Measurements from ENCODE around the gene PKIB.

DNA sequence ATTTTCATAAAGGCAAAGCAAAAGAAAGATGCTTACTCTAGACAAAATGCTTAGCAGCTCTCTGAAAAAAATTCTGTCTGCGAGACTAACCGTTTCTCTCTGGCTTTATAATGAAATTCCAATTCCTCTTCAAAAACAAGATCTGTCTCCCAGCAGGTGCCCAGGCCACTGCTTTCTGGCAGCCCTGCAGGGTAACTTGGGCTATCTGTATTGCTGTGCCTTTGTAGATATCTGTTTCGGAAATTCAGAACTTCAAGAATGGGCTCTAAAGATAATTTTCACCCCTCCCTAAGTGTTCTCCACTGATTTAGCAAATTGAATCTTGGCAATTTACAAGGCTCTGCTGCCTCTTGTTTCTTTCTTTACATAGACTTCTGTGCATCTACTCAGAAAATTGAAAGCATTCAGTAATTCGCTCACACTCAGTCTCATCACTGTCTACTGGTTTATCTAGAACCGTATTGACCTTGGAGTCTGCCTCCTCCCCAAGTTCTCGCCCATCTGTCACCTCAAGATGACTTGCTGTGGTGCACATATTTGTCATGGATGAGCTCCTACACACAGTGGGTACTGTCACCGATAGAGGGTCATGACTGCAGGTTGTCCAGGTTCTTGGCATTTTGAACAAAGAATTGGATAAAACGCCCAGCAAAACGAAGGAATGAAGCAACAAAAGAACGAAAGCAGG is 142.9 kb downstream of the PKIB start:
- TF ChIP-seq, protein P1, sequence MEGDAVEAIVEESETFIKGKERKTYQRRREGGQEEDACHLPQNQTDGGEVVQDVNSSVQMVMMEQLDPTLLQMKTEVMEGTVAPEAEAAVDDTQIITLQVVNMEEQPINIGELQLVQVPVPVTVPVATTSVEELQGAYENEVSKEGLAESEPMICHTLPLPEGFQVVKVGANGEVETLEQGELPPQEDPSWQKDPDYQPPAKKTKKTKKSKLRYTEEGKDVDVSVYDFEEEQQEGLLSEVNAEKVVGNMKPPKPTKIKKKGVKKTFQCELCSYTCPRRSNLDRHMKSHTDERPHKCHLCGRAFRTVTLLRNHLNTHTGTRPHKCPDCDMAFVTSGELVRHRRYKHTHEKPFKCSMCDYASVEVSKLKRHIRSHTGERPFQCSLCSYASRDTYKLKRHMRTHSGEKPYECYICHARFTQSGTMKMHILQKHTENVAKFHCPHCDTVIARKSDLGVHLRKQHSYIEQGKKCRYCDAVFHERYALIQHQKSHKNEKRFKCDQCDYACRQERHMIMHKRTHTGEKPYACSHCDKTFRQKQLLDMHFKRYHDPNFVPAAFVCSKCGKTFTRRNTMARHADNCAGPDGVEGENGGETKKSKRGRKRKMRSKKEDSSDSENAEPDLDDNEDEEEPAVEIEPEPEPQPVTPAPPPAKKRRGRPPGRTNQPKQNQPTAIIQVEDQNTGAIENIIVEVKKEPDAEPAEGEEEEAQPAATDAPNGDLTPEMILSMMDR (IDR thresholded peaks at IDR 0.05) = no peak
- no peak for TF ChIP-seq POLR2A (IDR thresholded peaks at IDR 0.05)

Measured in lower leg skin (tissue), 3 donors.